ENCODE results near the gene OR6C6.

OR6C6 gene

DNA sequence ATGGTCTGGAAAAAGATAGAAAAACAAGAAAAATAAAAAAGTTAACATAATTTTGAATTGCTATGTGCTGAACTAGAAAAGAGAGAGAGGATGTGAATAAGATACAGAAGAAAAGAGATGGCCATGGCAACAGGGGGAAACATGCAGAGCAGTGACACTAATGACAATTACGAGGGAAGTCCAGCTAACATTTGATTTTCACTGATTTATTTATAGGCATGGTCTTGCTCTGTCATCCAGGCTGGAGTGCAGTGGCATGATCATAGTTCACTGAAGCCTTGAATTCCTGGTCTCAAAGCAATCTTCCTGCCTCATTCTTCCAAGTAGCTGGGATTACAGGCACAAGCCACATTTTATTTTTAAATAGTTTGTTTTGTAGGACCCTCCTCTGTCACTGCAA is 50.2 kb downstream of the OR6C6 start:
- no peaks in the 10 kb centered on the region for H3K9me3 ChIP-seq (replicated peaks; ENCODE audit: low read length)
- no peak overlapping the region for H3K4me3 ChIP-seq (ENCODE audit: low read length)
- no peak overlapping the region for H3K9ac ChIP-seq (ENCODE audit: low read depth, low read length)
- H3K36me3 ChIP-seq (ENCODE audit: insufficient read depth, low read length) = no peaks in the 10 kb centered on the region
- no peaks in the 10 kb centered on the region for H3K4me1 ChIP-seq (ENCODE audit: control insufficient read depth, insufficient read depth, low read length)
- H3K4me2 ChIP-seq (ENCODE audit: low read length) = no peak overlapping the region
- peaks cover 22% of the 10 kb centered on the region for H3K27me3 ChIP-seq (ENCODE audit: control insufficient read depth, insufficient read depth, low read length)

DNA sequence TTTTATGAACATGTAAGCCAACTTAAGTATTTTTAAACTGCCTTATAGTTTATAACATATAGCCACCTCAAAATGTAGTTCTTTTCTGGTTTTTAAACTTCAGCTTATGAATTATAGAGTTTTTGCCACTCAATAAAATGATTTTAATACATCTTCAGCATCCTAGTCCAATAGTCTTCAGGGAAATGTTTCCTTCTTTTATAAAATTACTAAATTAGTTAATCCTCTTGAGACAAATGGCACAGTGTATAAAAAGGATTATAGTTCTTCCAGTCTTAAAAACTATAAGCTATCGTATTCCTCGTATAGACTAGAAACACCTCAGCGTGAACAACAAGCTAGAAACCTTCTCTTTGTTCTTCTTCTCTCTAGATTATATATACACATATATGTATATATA is 52.1 kb downstream of the OR6C6 start, which contains the start of gene OR6C74:
TSS of gene OR6C74 (plus strand) at position 301 of the 400 bp plus-strand sequence. CDS start 2,679 bp downstream, outside the sequence.
- Histone ChIP-seq H3K36me3 (ENCODE audit: insufficient read depth, low read length) (no peaks in the 10 kb centered on the region), H3K4me2 (ENCODE audit: low read length) (no peak within 1 kb of the TSS), H3K4me1 (ENCODE audit: control insufficient read depth, insufficient read depth, low read length) (no peaks in the 10 kb centered on the region), H3K4me3 (ENCODE audit: low read length) (no peak within 1 kb of the TSS), H3K9ac (ENCODE audit: low read depth, low read length) (no peak within 1 kb of the TSS), H3K27me3 (ENCODE audit: control insufficient read depth, insufficient read depth, low read length) (peaks cover 17% of the 10 kb centered on the region), H3K9me3 (replicated peaks; ENCODE audit: low read length) (no peaks in the 10 kb centered on the region)

All from skeletal muscle satellite cell (primary cell).